NCI-H226 (cell line): ENCODE measurements around the gene DPP7.

Experiments
- DNase-seq: peaks from one replicate; pipeline ENCODE4 v3.0.0-alpha.2; 2015

DPP7 gene

GRCh38 chr9:137110911-137111787, 3.4 kb downstream of the DPP7 start:
- no peak for DNase-seq

- DNase-seq, result no peak
Measured at GRCh38 chr9:137110147-137110910, 4.2 kb downstream of the DPP7 start.

GRCh38 chr9:137109250-137110146, 5.0 kb downstream of the DPP7 start:
- DNase-seq, result no peak

GRCh38 chr9:137108608-137109249, 5.8 kb downstream of the DPP7 start:
- DNase-seq, result no peak

- no peak for DNase-seq
Measured at GRCh38 chr9:137107982-137108381, 6.6 kb downstream of the DPP7 start.

- no peak for DNase-seq
Measured at GRCh38 chr9:137107312-137107921, 7.1 kb downstream of the DPP7 start.

GRCh38 chr9:137106662-137107250, 7.8 kb downstream of the DPP7 start:
- no peak for DNase-seq

GRCh38 chr9:137105814-137106661, 8.5 kb downstream of the DPP7 start:
- DNase-seq, result no peak

GRCh38 chr9:137103206-137103999, 11.1 kb downstream of the DPP7 start:
- DNase-seq, result no peak

- DNase-seq, result no peak
Measured at GRCh38 chr9:137099231-137099630, 15.3 kb downstream of the DPP7 start.

- no peak for DNase-seq
Measured at GRCh38 chr9:137097761-137098462, 16.6 kb downstream of the DPP7 start.

- no peak for DNase-seq
Measured at GRCh38 chr9:137096785-137097546, 17.6 kb downstream of the DPP7 start.

- DNase-seq, result no peak
Measured at GRCh38 chr9:137095664-137096517, 18.6 kb downstream of the DPP7 start.

- no peak for DNase-seq
Measured at GRCh38 chr9:137089232-137089947, 25.1 kb downstream of the DPP7 start.

GRCh38 chr9:137088121-137088520, 26.4 kb downstream of the DPP7 start:
- DNase-seq, result no peak

- no peak for DNase-seq
Measured at GRCh38 chr9:137087409-137087925, 27.1 kb downstream of the DPP7 start.
